H1 (cell line): Measurements from ENCODE around the gene NEUROD1.
"Not testable (repeated sequence)": the region's sequence is repeated elsewhere in the genome, so short reads cannot be mapped to it uniquely, and the experiment has no call there.

Source experiments
- CBX8 ChIP-seq: fragments of 300-800, 300-1000 bp; sonication (generic); IDR thresholded peaks from 2 replicates; pipeline ENCODE4 v1.7.1; 2016; ENCODE audit warnings: low read depth, low read length, borderline replicate concordance
- CEBPB ChIP-seq: IDR thresholded peaks from 2 replicates; pipeline ENCODE4 v1.6.1; 2012; ENCODE audit warnings: low read depth, low read length
- CREB1 ChIP-seq: IDR thresholded peaks from 2 replicates; pipeline ENCODE4 v1.6.1; 2012; ENCODE audit warnings: inconsistent platforms
- CTCF ChIP-seq, 3 experiments: IDR thresholded peaks; 1 replicate in 2 of 3; 2 replicates in 1 of 3; pipeline versions ENCODE4 v1.5.1 to v1.6.1; 2011; ENCODE audit warnings: low read length in 3 of 3, mild to moderate bottlenecking in 3 of 3, inconsistent platforms in 2 of 3, low read depth in 1 of 3, moderate library complexity in 1 of 3; ENCODE audit not compliant: insufficient read depth in 1 of 3; ENCODE audit errors: control extremely low read depth in 1 of 3
- EP300 ChIP-seq, 2 experiments: IDR thresholded peaks; 1 replicate in 1 of 2; 2 replicates in 1 of 2; pipeline ENCODE4 v1.6.1; 2011 to 2012; ENCODE audit warnings: low read depth in 2 of 2, low read length in 2 of 2, mild to moderate bottlenecking in 2 of 2, borderline replicate concordance in 1 of 2, inconsistent platforms in 1 of 2, moderate library complexity in 1 of 2
- POLR2A ChIP-seq, 2 experiments: IDR thresholded peaks; 1 replicate in 1 of 2; 2 replicates in 1 of 2; pipeline ENCODE4 v1.6.1; 2011; ENCODE audit warnings: low read depth in 2 of 2, low read length in 2 of 2, mild to moderate bottlenecking in 2 of 2; ENCODE audit errors: control extremely low read depth in 1 of 2
- RAD21 ChIP-seq, 2 experiments: IDR thresholded peaks in 1 of 2; conservative IDR thresholded peaks in 1 of 2; 2 replicates each; pipeline ENCODE4 v1.6.1; 2011; ENCODE audit warnings: low read depth in 2 of 2, low read length in 2 of 2, improper control_type of control experiment in 1 of 2, inconsistent platforms in 1 of 2, mild to moderate bottlenecking in 1 of 2, moderate library complexity in 1 of 2
- RNF2 ChIP-seq: fragments of 200-900, 300-1000 bp; sonication (generic); IDR thresholded peaks from 2 replicates; pipeline ENCODE4 v1.7.1; 2016; ENCODE audit warnings: borderline replicate concordance, low read depth, mild to moderate bottlenecking, antibody characterized with exemption, low read length; ENCODE audit not compliant: poor library complexity, severe bottlenecking; ENCODE audit errors: missing control alignments
- SP2 ChIP-seq: IDR thresholded peaks from 2 replicates; pipeline ENCODE4 v1.6.1; 2012; ENCODE audit warnings: mild to moderate bottlenecking, low read length, inconsistent platforms
- SRF ChIP-seq: IDR thresholded peaks from 2 replicates; pipeline ENCODE4 v1.6.1; 2011; ENCODE audit warnings: mild to moderate bottlenecking, low read depth, low read length, moderate library complexity

GRCh38 chr2:181702519-181702918 lies 22.2 kb upstream of the NEUROD1 start:
- not testable (repeated sequence) for TF ChIP-seq RAD21 (IDR thresholded peaks at IDR 0.05 in 1 of 2, conservative IDR thresholded peaks at IDR 0.05 in 1 of 2; ENCODE audit: low read depth in 2 of 2, low read length in 2 of 2); CBX8; EP300 (IDR thresholded peaks at IDR 0.05; ENCODE audit: borderline replicate concordance in 1 of 2, low read depth in 2 of 2, low read length in 2 of 2); CTCF (IDR thresholded peaks at IDR 0.05; ENCODE audit: control extremely low read depth in 1 of 3, insufficient read depth in 1 of 3, low read depth in 1 of 3, low read length in 3 of 3); POLR2A (IDR thresholded peaks at IDR 0.05; ENCODE audit: control extremely low read depth in 1 of 2, low read depth in 2 of 2, low read length in 2 of 2); SRF; SP2; CEBPB; RNF2; CREB1
